Daoy (cell line): Measurements from ENCODE around the gene FOXN1. TPM values are rescaled to one million over a fixed set of nuclear protein-coding genes. Genes with fewer than 3 reads are reported as not detected.
A peak's percentile ranks its signal among the peaks of the same experiment; 100 is the strongest.

Source experiments
- DNase-seq: peaks from one replicate; pipeline ENCODE4 v3.0.0-alpha.2; 2015; ENCODE audit warnings: low read depth
- total RNA-seq: library from RNA; depleted of rRNA; stranded (reverse); fragments of >200 nt; shearing (Covaris generic); gene quantifications from 2 replicates; pipeline ENCODE4 v1.2.3, GENCODE V29; 2014

The FOXN1 gene
- total RNA-seq, 1 experiment from 2014 or later: not detected

GRCh38 chr17:28547096-28547622, 41.0 kb downstream of the FOXN1 start:
- no peak for DNase-seq

- peak; percentile 80 for DNase-seq
Measured at GRCh38 chr17:28547623-28548416, 41.7 kb downstream of the FOXN1 start.

DNA sequence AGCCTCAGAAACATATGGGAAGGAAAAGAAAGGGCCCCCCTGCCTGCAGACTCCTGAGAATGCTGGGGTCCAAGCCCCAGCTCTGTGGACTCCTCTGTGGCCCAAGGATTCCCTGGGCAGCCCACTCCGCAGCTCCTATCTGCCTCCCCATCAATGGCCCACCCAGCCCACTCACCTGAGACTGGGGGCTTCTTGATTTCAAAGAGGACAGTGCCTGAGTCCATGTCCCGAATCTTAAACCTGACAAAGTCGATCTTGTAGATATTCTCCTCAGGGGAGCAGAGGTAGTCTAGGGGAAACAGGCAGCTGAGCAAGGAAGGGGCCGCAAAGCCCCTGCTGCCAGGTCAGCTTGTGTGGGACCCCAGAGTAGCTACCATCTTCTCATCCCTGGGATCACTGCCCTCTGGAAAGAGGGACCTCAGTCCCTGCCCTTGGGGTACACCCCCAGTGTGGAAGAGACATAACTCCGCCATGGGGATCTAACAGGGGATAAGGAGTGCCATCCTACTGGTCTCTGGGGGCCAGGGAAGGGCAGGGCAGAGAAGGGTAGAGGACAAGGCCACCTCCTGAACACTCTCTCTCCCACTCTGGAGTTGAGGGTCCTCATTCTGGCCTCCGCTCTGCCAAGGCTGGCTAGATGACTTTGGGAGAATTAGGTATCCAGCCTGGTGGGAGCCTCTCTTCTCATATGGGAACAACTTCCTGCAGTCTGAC, 42.4 kb downstream of the FOXN1 start:
- DNase-seq: no peak

- no peak for DNase-seq
Measured at GRCh38 chr17:28549236-28550132, 43.3 kb downstream of the FOXN1 start.

- no peak for DNase-seq
Measured at GRCh38 chr17:28550858-28551257, 44.7 kb downstream of the FOXN1 start.

- DNase-seq: no peak
Measured at GRCh38 chr17:28551421-28552175, 45.5 kb downstream of the FOXN1 start.

- peak; percentile 80 for DNase-seq
Measured at GRCh38 chr17:28552176-28552999, 46.2 kb downstream of the FOXN1 start, which contains the start of gene UNC119. Gene UNC119 (minus strand): TSS chr17:28552624. CDS start chr17:28552557, 67 bp downstream.

DNA sequence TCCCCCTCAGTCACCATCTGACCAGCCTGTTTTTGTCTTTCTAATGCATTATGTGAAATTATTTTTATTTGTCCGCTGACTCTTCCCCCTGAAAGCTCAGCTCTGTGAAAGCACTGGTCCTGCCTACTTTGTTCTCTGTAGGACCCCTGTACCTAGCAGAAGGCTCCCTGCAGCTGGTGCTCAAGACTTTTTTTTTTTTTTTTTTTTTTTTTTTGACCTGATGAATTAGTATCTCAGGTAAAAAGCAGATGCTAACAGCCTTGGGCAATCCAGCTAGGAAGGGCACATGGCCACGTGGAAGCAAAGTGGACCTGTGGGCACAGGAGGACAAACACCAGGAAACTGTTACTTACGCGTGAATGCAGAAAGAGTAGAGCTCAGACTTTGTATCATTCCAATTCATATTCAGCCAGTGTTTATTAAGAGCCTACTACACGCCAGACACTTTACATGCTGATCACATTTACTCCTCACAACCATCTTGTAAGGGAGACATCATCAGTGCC, 46.9 kb downstream of the FOXN1 start:
- DNase-seq: no peak

- DNase-seq: no peak
Measured at GRCh38 chr17:28554565-28554964, 48.4 kb downstream of the FOXN1 start.

- no peak for DNase-seq
Measured at GRCh38 chr17:28555022-28555421, 48.9 kb downstream of the FOXN1 start.

GRCh38 chr17:28563475-28563874, 57.3 kb downstream of the FOXN1 start:
- no peak for DNase-seq

GRCh38 chr17:28567604-28568003, 61.5 kb downstream of the FOXN1 start:
- DNase-seq: no peak

- no peak for DNase-seq
Measured at GRCh38 chr17:28569446-28569845, 63.3 kb downstream of the FOXN1 start.

DNA sequence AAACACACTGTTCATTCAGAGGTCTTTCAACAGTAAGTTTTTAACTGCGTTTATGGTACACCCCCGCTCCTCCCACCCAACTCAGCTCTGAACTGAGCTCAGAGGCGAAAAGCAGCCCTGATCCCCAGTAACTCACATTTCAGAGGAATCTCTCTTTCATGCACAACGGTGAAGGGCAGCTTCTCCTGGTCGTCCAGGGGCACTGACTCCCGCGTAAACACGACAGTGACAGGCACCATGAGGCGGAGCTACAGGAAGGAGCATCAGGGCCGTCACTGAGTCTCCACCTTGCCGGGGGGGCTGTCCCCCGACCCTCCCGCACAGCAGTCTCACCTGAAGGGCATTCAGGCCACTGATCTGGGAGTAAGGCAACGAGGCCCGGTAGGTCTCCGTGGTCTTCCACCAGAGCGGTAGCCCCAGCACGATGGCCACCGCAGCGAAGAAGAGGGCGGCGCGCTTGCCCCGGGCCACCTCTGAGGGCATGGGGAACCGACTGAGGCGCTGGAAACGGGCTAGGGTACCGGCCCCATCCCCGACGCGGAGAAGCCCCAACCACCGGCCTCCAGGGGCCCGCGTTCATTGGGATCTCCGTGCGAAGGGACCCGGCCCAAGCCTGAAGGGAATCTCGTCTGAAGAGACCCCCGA, 64.7 kb downstream of the FOXN1 start:
- DNase-seq: peak; percentile 37

DNA sequence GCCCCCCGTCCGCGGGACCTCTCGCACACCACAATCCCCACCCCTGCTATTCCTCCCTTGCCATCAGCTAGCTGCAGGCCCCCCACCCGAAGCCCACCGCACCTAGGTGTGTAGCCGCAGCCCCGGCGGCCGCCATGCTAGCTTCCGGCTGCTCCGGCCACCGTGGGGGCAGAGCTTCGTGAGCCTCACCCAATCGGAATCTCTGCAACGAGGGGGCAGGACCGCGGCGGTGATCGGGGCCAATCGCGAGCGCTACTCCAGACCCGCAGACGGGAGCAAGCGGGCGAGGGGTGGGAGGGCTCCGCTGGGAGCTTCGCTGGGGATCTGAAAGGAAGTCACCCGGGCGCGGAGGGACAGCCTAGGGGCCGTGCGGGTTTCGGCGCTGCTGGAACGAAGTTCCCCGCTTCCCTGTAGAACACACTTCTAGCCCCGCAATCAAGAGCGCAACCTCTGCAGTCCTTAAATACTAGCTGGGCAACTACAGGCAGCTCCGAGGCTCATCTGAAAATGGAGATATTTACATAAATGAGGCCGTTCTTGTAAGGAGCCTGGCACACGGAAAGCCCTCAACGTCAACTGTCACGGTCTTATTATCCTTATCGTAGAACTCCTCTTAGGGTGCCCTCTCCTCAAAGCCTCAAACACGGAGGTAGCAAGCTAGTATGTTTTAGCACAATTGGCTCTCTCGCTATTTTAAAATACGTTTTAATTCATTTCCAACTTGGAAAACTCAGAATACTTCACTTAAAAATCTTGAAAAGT, 65.4 kb downstream of the FOXN1 start, which contains the start of gene PIGS:
Gene PIGS (minus strand): TSS at position 164 of the 762 bp plus-strand sequence. CDS start 28 bp downstream, at position 136.
- DNase-seq: peak; percentile 97

- DNase-seq: no peak
Measured at GRCh38 chr17:28572259-28573039, 66.3 kb downstream of the FOXN1 start.

GRCh38 chr17:28573040-28573380, 66.9 kb downstream of the FOXN1 start:
- DNase-seq: no peak

- no peak for DNase-seq
Measured at GRCh38 chr17:28573521-28573920, 67.4 kb downstream of the FOXN1 start.
